ENCODE results near the gene SNX18.
A peak's percentile ranks its signal among the peaks of the same experiment; 100 is the strongest.

The SNX18 gene, protein sequence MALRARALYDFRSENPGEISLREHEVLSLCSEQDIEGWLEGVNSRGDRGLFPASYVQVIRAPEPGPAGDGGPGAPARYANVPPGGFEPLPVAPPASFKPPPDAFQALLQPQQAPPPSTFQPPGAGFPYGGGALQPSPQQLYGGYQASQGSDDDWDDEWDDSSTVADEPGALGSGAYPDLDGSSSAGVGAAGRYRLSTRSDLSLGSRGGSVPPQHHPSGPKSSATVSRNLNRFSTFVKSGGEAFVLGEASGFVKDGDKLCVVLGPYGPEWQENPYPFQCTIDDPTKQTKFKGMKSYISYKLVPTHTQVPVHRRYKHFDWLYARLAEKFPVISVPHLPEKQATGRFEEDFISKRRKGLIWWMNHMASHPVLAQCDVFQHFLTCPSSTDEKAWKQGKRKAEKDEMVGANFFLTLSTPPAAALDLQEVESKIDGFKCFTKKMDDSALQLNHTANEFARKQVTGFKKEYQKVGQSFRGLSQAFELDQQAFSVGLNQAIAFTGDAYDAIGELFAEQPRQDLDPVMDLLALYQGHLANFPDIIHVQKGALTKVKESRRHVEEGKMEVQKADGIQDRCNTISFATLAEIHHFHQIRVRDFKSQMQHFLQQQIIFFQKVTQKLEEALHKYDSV

GRCh38 chr5:54517512-54518145 lies at the start of gene SNX18:
TSS of gene SNX18 (plus strand) at chr5:54517759. CDS start at chr5:54517953, 194 bp downstream.
- H3K4me3 ChIP-seq (ENCODE audit: low read depth, low read length): peak within 1 kb of the TSS; percentile 77
- peak; percentile 89 for TF ChIP-seq CTCF (IDR thresholded peaks at IDR 0.05; ENCODE audit: low read depth, low read length)

DNA sequence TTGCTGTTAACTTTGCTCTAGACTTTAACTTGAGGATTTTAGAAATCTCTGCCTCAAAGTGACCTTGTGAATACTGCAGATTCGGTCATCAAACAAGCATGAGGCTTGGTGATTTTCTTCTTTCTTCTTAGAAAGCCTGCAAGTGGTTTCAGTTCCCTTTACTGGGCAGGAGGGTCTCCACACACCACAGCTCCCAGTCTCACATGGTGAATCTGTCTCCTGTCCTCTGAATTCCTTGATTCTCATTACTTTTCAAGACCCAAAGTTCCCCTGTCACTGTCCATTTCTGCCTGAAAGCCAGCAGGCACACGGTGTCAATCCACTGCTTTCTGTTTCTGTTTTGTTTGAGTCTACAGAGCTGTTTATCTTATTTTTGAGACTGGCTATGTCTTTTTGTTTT lies 47.9 kb upstream of the SNX18 start:
- no peak for TF ChIP-seq CTCF (IDR thresholded peaks at IDR 0.05; ENCODE audit: low read depth, low read length)
- peak overlapping the region; percentile 38 for H3K4me3 ChIP-seq (ENCODE audit: low read depth, low read length)

DNA sequence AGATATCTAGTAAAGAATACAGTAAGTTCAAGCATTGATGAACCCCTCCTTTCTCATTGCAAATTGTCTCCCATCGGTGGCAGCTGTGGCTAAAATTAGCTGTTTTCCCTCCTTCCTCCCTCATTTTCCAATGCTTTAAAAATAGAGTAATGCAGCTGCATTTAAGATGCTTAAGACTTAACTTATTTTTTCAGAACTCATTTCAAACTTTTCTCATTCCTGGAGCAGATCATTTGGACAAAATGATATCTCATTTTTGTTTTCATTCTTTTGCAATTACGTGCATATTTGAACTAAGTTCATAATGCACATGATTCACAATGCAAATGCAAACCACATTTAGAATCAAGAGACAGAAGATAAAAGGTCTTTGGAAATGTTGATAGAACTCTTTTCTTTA lies 47.4 kb upstream of the SNX18 start:
- H3K4me3 ChIP-seq (ENCODE audit: low read depth, low read length): peak overlapping the region; percentile 38
- no peak for TF ChIP-seq CTCF (IDR thresholded peaks at IDR 0.05; ENCODE audit: low read depth, low read length)

DNA sequence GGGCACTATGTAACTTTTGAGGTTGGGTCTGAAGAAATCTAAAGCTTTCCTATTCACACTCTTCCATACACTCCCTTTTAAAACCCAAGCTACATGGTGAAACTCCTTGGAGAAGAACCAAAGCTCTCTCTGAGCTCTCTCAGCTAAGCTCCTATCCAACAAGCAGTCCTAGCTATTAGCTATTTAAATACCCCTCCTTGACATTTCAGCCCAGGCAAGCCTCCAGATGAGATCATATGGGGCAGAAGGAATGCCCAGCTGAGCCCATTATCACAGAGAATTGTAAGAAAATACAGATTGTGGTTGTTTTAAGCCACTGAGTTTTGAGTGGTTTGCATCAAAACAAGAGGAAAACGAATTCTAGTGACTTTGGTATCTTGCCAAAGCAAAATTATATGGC lies 46.9 kb upstream of the SNX18 start:
- H3K4me3 ChIP-seq (ENCODE audit: low read depth, low read length): peak overlapping the region; percentile 9; the same call in 1 of the 2 replicates
- TF ChIP-seq CTCF (IDR thresholded peaks at IDR 0.05; ENCODE audit: low read depth, low read length): no peak

DNA sequence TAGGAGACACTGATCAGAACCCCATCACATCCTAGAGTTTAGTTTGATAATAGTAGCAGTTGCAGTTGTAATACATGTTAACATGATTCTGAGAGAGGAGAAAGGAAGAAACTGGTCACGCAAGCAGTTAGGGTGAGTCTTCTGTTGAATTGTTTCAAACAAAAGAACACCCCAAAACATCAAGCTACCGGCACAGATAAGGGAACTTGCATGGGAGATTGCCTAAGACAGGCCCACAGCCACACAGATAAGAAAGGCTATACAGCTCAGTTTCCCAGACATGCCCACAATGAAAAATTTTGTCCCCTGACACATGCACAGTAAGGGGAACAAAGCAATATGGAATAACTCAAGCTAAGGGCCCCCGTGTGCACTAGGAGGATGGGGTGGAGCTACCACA lies 46.2 kb upstream of the SNX18 start:
- H3K4me3 ChIP-seq (ENCODE audit: low read depth, low read length): no peak overlapping the region
- no peak for TF ChIP-seq CTCF (IDR thresholded peaks at IDR 0.05; ENCODE audit: low read depth, low read length)

- no peak for TF ChIP-seq CTCF (IDR thresholded peaks at IDR 0.05; ENCODE audit: low read depth, low read length)
- H3K4me3 ChIP-seq (ENCODE audit: low read depth, low read length): no peak overlapping the region
Observed at GRCh38 chr5:54476682-54477081, 40.9 kb upstream of the SNX18 start.

Data from WI38 (cell line).